ENCODE measurements around the gene FHOD3. TPM values are rescaled to one million over a fixed set of nuclear protein-coding genes. Genes with fewer than 3 reads are reported as not detected.
"Not testable (repeated sequence)": the region's sequence is repeated elsewhere in the genome, so short reads cannot be mapped to it uniquely, and the experiment has no call there.

The FHOD3 gene
- total RNA-seq, 2 experiments from 2014 or later = not detected

DNA sequence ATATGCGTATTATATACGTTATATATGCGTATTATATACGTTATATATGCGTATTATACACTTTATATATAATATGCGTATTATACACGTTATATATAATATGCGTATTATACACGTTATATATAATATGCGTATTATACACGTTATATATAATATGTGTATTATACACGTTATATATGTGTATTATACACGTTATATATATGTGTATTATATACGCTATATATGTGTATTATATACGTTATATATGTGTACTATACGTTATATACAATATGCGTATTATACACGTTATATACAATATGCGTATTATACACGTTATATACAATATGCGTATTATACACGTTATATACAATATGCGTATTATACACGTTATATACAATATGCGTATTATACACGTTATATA, 465.5 kb downstream of the FHOD3 start:
- H3K9me3 Mint-ChIP-seq; H3K4me3 Mint-ChIP-seq; H3K27ac Mint-ChIP-seq; H3K27me3 Mint-ChIP-seq (ENCODE audit: low read depth); intact Hi-C loops (cut with micrococcal nuclease); H3K36me3 Mint-ChIP-seq (ENCODE audit: low read depth); DNase-seq; H3K4me1 Mint-ChIP-seq (ENCODE audit: low read depth); CTCF ChIA-PET: not testable (repeated sequence)

DNA sequence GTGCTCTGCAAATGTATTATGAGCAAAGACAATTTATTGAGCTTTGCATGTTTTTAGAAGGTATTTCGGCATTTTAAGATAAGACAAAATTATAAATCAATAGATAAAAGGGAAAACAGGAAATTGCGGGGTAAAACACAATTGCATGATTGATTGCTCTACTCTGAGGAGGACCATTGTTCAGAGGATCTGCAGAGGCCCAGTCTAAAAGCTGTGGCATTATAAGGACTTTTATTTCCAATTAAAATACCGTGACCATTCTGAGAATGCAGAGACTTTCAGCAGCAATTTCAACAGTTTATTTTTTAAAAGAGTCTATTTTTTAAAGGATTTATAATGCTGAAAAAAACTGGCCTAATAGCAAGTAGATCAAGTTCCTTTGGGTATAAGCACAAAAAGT, 469.3 kb downstream of the FHOD3 start:
- intact Hi-C loops (cut with micrococcal nuclease) = no loop called here
- no peaks in the 10 kb centered on the region for H3K9me3 Mint-ChIP-seq
- DNase-seq = no peak
- CTCF ChIA-PET = no interaction called here
- peaks cover 7% of the 10 kb centered on the region for H3K27me3 Mint-ChIP-seq (ENCODE audit: low read depth)
- H3K4me1 Mint-ChIP-seq (ENCODE audit: low read depth) = peaks cover 3% of the 10 kb centered on the region
- no peaks in the 10 kb centered on the region for H3K36me3 Mint-ChIP-seq (ENCODE audit: low read depth)
- no peak overlapping the region for H3K27ac Mint-ChIP-seq
- no peak overlapping the region for H3K4me3 Mint-ChIP-seq

DNA sequence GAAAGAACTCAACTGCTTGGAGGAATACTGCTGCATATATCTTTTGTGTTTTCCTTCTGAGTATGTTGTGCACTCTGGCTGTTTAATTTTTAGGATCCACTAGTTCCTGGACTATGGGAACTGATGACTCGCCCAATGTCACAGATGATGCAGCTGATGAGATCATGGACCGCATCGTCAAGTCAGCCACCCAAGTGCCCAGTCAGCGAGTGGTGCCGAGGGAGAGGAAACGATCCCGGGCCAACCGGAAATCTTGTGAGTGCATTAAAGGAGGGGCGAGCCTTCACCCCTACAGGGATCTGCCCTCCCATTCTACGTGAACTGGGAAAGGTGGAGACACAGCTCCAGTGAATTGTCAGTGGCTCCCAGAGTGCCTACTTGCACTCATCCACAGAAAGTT, 471.7 kb downstream of the FHOD3 start:
- Mint-ChIP-seq H3K27ac (no peak overlapping the region), H3K27me3 (ENCODE audit: low read depth) (peaks cover 7% of the 10 kb centered on the region), H3K9me3 (no peaks in the 10 kb centered on the region), H3K36me3 (ENCODE audit: low read depth) (no peaks in the 10 kb centered on the region), H3K4me1 (ENCODE audit: low read depth) (peaks cover 3% of the 10 kb centered on the region), H3K4me3 (no peak overlapping the region)
- CTCF ChIA-PET = no interaction called here
- DNase-seq = no peak
- intact Hi-C loops (cut with micrococcal nuclease) = no loop called here

DNA sequence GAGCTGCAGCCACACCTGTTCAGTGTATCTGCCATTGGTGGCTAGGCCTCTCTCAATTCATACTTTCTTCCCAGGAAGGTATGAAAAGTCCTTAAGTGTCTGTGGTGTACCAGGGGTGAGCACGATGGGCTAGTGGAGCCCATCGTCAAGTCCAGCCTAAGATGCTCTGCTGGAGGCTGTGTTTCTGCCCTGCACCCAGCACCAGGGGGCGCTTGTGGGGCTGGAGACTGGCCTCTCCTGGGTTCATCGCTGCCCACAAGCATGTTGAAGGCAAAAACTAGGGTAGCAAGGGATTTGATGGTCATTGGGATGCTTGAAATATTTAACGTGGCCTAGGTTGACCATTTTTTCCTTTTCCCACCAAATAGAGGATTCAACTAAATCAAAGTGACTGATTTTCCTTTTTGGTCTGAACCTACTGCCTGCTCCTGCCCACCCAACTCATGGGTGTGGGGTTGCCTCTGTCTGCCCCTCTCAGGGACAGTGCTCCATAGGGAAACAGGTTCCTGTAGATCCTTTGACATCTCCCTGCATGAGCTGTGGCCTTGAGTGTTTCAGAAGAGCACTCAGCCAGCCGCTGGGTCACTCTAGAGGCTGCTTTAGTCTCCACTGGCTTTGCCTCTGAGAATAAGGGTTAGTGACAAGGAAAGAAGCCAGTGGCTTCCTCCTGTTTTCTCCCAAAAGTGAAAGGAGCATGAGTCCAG, 472.2 kb downstream of the FHOD3 start:
- peak; percentile 19 for DNase-seq
- CTCF ChIA-PET = interaction anchor here (1.4 kb wide), 1 partner anchor 82 kb away, joined by 6 read pairs; no protein-coding TSS in a partner anchor
- no peaks in the 10 kb centered on the region for H3K36me3 Mint-ChIP-seq (ENCODE audit: low read depth)

DNA sequence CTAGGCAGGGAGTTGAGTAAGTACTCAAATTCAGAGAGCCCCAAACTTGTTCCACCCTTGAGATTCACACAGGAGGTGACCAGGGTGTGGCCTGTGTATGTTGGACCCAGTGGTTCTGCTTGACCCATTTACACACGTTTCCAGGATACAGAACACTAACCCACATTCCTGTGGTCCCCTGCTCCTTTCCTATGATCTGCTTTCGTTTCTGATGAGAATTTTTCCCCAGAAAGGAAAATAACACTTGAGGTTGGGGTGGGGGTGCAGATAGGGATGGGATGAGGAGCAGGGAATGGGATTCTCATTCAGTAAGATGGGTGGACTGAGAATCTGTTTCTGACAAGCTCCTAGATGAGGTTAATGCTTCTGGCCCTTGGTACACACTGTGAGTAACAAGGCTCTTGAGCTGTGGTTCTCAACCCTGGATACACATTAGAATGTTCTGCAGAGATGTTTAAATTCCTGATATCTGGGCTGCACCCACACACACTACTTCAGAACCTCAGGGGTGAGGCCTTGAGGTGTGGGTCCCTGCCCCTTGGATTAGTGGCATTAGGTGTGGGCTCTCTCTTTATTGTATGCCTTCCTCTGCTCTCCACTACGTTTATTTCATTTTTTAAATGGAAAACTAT, 472.9 kb downstream of the FHOD3 start:
- Mint-ChIP-seq H3K4me3 (no peak overlapping the region), H3K27ac (no peak overlapping the region), H3K4me1 (ENCODE audit: low read depth) (peaks cover 3% of the 10 kb centered on the region), H3K27me3 (ENCODE audit: low read depth) (peaks cover 7% of the 10 kb centered on the region), H3K9me3 (no peaks in the 10 kb centered on the region), H3K36me3 (ENCODE audit: low read depth) (no peaks in the 10 kb centered on the region)
- CTCF ChIA-PET = interaction anchor here (1.4 kb wide), 1 partner anchor 83 kb away, joined by 6 read pairs; no protein-coding TSS in a partner anchor
- DNase-seq = no peak
- intact Hi-C loops (cut with micrococcal nuclease) = no loop called here

More for the DNA sequence above, 472.2 kb downstream of the FHOD3 start:
- Mint-ChIP-seq H3K4me1 (ENCODE audit: low read depth) (peaks cover 3% of the 10 kb centered on the region), H3K4me3 (no peak overlapping the region), H3K27ac (no peak overlapping the region), H3K9me3 (no peaks in the 10 kb centered on the region), H3K27me3 (ENCODE audit: low read depth) (peaks cover 7% of the 10 kb centered on the region)
- intact Hi-C loops (cut with micrococcal nuclease) = no loop called here

DNA sequence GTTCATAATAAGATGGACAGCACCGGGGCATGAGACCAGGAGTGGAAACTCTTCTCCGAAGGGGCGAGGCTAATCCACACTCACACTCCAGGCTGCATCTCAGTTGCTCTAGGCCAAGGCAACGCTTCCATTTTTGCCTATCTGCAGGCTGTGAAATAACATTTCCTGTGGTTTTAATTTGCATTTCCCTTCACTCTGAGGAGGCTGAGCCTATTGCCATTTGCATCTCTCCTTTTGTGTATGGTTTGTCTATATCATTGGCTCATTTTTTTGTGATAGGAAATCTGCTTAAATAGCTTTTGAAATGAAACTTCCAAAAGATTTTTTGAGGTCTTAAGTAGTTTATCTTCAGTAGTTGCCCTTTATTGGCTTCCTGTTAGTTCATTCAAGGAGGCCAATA, 473.7 kb downstream of the FHOD3 start:
- Mint-ChIP-seq H3K4me1 (ENCODE audit: low read depth) (peaks cover 3% of the 10 kb centered on the region), H3K9me3 (peaks cover 3% of the 10 kb centered on the region), H3K27me3 (ENCODE audit: low read depth) (peaks cover 7% of the 10 kb centered on the region), H3K4me3 (no peak overlapping the region), H3K27ac (no peak overlapping the region), H3K36me3 (ENCODE audit: low read depth) (no peaks in the 10 kb centered on the region)
- intact Hi-C loops (cut with micrococcal nuclease) = no loop called here
- CTCF ChIA-PET = interaction anchor here (0.9 to 1.4 kb wide), 2 partner anchors 38 to 84 kb away, joined by 3 to 6 read pairs; no protein-coding TSS in a partner anchor
- no peak for DNase-seq

DNA sequence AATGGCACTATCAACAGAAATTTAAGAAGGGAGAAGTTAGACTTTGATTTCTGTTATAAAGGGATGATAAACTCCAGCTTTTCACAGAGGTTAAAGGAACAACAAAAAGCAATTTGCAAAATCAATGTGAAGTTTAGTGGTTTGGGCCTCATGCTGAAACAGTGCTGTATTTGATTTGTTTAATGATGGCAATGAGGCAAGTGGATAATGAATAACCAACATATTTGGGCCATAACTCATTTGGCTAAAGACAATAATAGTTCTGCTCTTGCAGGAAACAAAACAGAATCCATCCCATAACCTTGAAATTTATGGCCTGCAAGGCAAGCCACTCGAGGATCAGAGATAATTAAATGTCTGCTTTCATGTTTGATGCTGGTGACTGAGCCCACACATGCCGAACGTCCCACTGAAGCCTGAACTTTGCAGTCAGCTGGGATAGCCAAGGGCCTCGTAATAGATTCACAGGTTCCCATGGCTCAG, 474.8 kb downstream of the FHOD3 start:
- Mint-ChIP-seq H3K9me3 (peaks cover 3% of the 10 kb centered on the region), H3K4me1 (ENCODE audit: low read depth) (peaks cover 3% of the 10 kb centered on the region), H3K27ac (no peak overlapping the region), H3K36me3 (ENCODE audit: low read depth) (no peaks in the 10 kb centered on the region), H3K4me3 (no peak overlapping the region), H3K27me3 (ENCODE audit: low read depth) (peaks cover 7% of the 10 kb centered on the region)
- no peak for DNase-seq
- intact Hi-C loops (cut with micrococcal nuclease) = no loop called here
- CTCF ChIA-PET = interaction anchor here (0.6 kb wide), 2 partner anchors 16 to 346 kb away, joined by 3 read pairs; no protein-coding TSS in a partner anchor

DNA sequence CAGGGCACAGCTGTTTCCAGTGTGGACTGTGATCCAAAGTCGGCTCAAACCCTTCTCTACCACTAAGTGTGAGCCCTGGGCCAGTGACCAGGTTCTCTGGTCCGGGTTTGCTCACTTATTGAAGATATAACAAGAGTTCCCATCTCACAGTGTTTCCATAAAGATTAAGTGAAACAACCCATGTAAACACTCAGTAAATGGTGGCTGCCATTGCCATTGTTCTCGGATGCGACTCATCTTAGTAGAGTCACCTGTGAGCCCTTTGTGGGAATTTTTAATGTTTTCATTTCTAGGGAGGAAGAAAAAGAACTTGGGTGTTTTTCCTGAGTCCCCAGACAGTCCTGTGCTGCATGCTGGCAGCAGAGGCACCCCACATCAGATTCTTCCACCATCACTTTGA, 477.9 kb downstream of the FHOD3 start:
- Mint-ChIP-seq H3K27ac (no peak overlapping the region), H3K9me3 (peaks cover 3% of the 10 kb centered on the region), H3K4me3 (no peak overlapping the region), H3K36me3 (ENCODE audit: low read depth) (no peaks in the 10 kb centered on the region), H3K27me3 (ENCODE audit: low read depth) (peaks cover 3% of the 10 kb centered on the region), H3K4me1 (ENCODE audit: low read depth) (peaks cover 3% of the 10 kb centered on the region)
- no peak for DNase-seq
- intact Hi-C loops (cut with micrococcal nuclease) = no loop called here
- CTCF ChIA-PET = no interaction called here

DNA sequence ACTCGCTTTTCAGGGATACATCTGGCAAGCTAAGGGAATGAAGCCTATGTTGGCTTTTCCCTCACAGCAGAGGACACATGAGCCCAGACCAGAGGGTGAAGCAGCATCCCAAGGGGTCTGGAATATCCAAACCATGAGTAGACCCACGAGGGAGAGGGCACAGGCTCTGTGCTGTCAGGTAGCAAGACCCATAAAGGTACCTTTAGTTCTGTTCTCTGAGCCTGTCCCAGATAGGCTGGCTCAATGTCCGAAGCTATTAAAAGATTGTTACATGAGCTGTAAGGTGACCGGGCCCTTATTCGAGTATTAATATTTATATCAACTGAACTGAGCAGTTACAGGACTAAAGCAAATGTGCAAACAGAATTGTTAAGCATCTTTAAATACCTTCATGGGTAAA, 479.1 kb downstream of the FHOD3 start:
- intact Hi-C loops (cut with micrococcal nuclease) = no loop called here
- Mint-ChIP-seq H3K4me3 (no peak overlapping the region), H3K4me1 (ENCODE audit: low read depth) (no peaks in the 10 kb centered on the region), H3K9me3 (peaks cover 3% of the 10 kb centered on the region), H3K27me3 (ENCODE audit: low read depth) (no peaks in the 10 kb centered on the region), H3K36me3 (ENCODE audit: low read depth) (no peaks in the 10 kb centered on the region), H3K27ac (no peak overlapping the region)
- CTCF ChIA-PET = interaction anchor here (0.9 kb wide), 1 partner anchor 32 kb away, joined by 3 read pairs; no protein-coding TSS in a partner anchor
- no peak for DNase-seq

DNA sequence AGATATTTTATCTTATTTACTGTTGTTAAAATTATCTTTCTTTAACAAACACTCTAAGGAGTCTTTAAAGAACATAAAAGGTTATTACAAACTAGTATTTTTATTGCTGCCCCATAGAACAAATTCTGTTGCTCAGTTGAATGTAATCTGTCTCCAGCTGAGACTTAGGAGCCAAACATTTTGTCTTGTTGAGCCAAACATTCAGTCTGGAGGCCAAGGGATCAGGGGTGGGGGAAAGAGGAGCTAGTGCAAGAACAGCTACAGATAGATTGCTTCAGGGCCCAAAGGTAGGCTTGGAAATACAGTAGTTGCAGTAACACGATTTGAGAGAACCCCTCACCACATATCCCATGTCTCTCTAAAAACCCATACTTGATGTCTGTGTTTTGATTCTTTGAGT, 480.1 kb downstream of the FHOD3 start:
- H3K4me3 Mint-ChIP-seq = no peak overlapping the region
- intact Hi-C loops (cut with micrococcal nuclease) = no loop called here
- H3K36me3 Mint-ChIP-seq (ENCODE audit: low read depth) = no peaks in the 10 kb centered on the region
- H3K9me3 Mint-ChIP-seq = peaks cover 3% of the 10 kb centered on the region
- no peaks in the 10 kb centered on the region for H3K4me1 Mint-ChIP-seq (ENCODE audit: low read depth)
- DNase-seq = no peak
- H3K27ac Mint-ChIP-seq = no peak overlapping the region
- H3K27me3 Mint-ChIP-seq (ENCODE audit: low read depth) = no peaks in the 10 kb centered on the region
- CTCF ChIA-PET = interaction anchor here (0.6 to 0.9 kb wide), 2 partner anchors 31 to 932 kb away, joined by 3 read pairs; no protein-coding TSS in a partner anchor

DNA sequence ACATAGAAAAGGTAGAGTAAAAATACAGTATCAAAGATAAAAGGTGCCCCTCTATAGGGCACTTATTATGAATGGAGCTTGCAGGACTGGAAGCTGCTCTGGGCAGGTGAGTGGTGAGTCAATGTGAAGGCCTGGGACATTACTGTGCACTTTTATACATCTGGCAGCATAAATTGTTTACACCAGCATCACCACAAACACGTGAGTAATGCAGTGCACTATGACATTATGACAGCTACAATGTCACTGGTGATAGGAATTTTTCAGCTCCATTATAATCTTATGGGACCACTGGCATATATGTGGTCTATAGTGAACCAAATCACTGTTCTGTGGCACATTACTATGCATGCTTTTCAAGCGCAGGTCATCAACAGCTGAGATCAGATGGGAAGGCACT, 483.2 kb downstream of the FHOD3 start:
- CTCF ChIA-PET = interaction anchor here (1.2 kb wide), 1 partner anchor 37 kb away, joined by 3 read pairs; no protein-coding TSS in a partner anchor
- Mint-ChIP-seq H3K9me3 (peaks cover under 1% of the 10 kb centered on the region), H3K4me1 (ENCODE audit: low read depth) (no peaks in the 10 kb centered on the region), H3K4me3 (no peak overlapping the region), H3K27me3 (ENCODE audit: low read depth) (no peaks in the 10 kb centered on the region), H3K27ac (no peak overlapping the region), H3K36me3 (ENCODE audit: low read depth) (peaks cover 5% of the 10 kb centered on the region)
- intact Hi-C loops (cut with micrococcal nuclease) = no loop called here
- DNase-seq = no peak

DNA sequence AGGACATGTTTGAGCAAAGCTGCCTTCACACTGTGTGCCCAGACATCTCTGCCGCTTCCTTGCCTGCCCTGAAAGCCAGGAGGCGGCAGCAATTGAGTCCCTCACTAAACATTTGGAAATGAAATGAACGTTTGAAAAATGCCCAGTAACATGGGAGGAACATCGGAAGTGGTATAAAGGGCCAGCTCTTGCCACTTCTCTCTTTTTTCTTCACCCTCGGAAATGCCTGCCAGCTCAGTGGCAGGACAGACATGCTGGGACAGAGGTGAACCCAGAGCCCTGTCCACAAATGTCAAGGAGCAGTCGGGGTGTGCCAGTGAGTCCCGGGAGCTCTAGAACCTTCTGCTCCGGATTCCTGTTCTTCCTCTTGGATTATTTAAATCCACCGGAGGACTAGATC, 485.2 kb downstream of the FHOD3 start:
- H3K9me3 Mint-ChIP-seq = no peaks in the 10 kb centered on the region
- H3K4me1 Mint-ChIP-seq (ENCODE audit: low read depth) = no peaks in the 10 kb centered on the region
- H3K27ac Mint-ChIP-seq = no peak overlapping the region
- intact Hi-C loops (cut with micrococcal nuclease) = no loop called here
- H3K4me3 Mint-ChIP-seq = no peak overlapping the region
- peaks cover 12% of the 10 kb centered on the region for H3K36me3 Mint-ChIP-seq (ENCODE audit: low read depth)
- CTCF ChIA-PET = no interaction called here
- no peaks in the 10 kb centered on the region for H3K27me3 Mint-ChIP-seq (ENCODE audit: low read depth)
- DNase-seq = no peak

DNA sequence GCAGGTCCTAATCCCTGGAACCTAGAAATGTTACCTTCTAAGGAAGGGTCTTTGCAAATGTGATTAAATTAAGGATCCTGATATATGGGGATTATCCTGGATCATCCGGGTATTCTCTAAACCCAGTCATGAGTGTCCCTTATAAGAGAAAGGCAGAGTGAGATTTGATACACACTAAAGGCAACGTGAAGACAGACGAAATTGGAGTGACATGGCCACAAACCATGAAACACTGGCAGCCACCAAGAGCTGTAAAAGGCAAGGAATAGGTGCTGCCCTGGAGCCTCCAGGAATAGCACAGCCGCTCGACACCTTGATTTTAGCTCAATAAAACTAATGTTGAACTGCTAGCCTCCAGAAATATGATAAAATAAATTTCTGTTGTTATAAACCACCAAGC, 486.3 kb downstream of the FHOD3 start:
- no peaks in the 10 kb centered on the region for H3K27me3 Mint-ChIP-seq (ENCODE audit: low read depth)
- H3K27ac Mint-ChIP-seq = no peak overlapping the region
- CTCF ChIA-PET = no interaction called here
- no peaks in the 10 kb centered on the region for H3K4me1 Mint-ChIP-seq (ENCODE audit: low read depth)
- no peaks in the 10 kb centered on the region for H3K9me3 Mint-ChIP-seq
- no peak for DNase-seq
- peaks cover 15% of the 10 kb centered on the region for H3K36me3 Mint-ChIP-seq (ENCODE audit: low read depth)
- intact Hi-C loops (cut with micrococcal nuclease) = no loop called here
- H3K4me3 Mint-ChIP-seq = no peak overlapping the region

Measured in activated naive CD4-positive, alpha-beta T cell treated with anti-CD3 and anti-CD28 coated beads for 36 hours (primary cell).